ENCODE measurements around the gene COLEC12.

DNA sequence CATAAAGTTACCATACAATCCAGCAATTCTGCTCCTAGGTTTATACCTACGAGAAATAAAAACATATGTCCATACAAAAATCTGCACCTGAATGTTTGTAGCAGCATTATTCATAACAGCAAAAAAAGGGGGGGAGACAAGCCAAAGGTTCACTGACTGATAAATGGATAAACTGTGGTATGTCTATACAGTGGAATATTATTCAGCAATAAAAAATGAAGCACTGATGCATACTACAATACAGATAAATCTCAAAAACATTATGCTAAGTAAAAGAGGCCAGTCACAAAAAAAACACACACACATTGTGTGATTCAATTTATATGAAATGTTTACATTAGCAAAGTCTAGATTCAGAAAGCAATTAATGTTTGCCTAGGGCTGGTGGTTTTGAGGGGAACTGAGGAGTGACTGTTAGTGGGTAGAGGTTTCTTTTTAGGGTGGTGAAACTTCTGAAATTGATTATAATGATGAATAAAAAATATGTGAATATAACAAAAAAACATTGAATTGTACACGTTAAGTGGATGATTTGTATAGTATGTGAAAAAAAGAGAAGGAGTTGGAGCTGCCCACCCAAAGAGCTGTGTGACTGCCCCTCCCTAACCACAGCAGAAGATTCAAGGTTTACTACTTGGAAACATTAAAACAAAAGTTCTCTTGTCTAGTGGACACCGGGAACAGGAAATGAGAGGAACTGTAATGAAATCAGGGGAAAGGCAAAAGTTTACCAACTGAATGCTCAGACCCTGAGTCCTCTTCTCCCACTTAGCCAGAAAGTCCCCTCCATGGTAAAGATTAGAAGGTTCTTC lies 13.4 kb downstream of the COLEC12 start:
- TF ChIP-seq EZH2phosphoT487 (IDR thresholded peaks at IDR 0.05; ENCODE audit: low read depth) = no peak
- TF ChIP-seq, protein P1, sequence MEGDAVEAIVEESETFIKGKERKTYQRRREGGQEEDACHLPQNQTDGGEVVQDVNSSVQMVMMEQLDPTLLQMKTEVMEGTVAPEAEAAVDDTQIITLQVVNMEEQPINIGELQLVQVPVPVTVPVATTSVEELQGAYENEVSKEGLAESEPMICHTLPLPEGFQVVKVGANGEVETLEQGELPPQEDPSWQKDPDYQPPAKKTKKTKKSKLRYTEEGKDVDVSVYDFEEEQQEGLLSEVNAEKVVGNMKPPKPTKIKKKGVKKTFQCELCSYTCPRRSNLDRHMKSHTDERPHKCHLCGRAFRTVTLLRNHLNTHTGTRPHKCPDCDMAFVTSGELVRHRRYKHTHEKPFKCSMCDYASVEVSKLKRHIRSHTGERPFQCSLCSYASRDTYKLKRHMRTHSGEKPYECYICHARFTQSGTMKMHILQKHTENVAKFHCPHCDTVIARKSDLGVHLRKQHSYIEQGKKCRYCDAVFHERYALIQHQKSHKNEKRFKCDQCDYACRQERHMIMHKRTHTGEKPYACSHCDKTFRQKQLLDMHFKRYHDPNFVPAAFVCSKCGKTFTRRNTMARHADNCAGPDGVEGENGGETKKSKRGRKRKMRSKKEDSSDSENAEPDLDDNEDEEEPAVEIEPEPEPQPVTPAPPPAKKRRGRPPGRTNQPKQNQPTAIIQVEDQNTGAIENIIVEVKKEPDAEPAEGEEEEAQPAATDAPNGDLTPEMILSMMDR (IDR thresholded peaks at IDR 0.05; ENCODE audit: low read depth, low read length) = no peak

Measured in OCI-LY3 (cell line).